ENCODE measurements around the gene HDAC11.

GRCh38 chr3:13550423-13550690 lies 70.3 kb downstream of the HDAC11 start:
- TF ChIP-seq CTCF (conservative IDR thresholded peaks at IDR 0.05) (no peak), ZFX (IDR thresholded peaks at IDR 0.05) (no peak)
